ENCODE data around the gene FOXO3. TPM values are rescaled to one million over a fixed set of nuclear protein-coding genes. Genes with fewer than 3 reads are reported as not detected.
A peak's percentile ranks its signal among the peaks of the same experiment; 100 is the strongest.

FOXO3 gene
- total RNA-seq, 4 donors from 2014 or later: 34.3 to 61.1 (median 49.7) TPM

- Histone ChIP-seq H3K4me1 (no peaks in the 10 kb centered on the region), H3K4me3 (peak overlapping the region in 1 of 4 donors; percentile 22), H3K27me3 (no peaks in the 10 kb centered on the region), H3K9me3 (no peaks in the 10 kb centered on the region), H3K36me3 (no peaks in the 10 kb centered on the region), H3K27ac (no peak overlapping the region)
- peak; percentile 60 to 90 (median 73) for DNase-seq
- no peak for TF ChIP-seq POLR2A (IDR thresholded peaks at IDR 0.05)
- TF ChIP-seq, protein P1, sequence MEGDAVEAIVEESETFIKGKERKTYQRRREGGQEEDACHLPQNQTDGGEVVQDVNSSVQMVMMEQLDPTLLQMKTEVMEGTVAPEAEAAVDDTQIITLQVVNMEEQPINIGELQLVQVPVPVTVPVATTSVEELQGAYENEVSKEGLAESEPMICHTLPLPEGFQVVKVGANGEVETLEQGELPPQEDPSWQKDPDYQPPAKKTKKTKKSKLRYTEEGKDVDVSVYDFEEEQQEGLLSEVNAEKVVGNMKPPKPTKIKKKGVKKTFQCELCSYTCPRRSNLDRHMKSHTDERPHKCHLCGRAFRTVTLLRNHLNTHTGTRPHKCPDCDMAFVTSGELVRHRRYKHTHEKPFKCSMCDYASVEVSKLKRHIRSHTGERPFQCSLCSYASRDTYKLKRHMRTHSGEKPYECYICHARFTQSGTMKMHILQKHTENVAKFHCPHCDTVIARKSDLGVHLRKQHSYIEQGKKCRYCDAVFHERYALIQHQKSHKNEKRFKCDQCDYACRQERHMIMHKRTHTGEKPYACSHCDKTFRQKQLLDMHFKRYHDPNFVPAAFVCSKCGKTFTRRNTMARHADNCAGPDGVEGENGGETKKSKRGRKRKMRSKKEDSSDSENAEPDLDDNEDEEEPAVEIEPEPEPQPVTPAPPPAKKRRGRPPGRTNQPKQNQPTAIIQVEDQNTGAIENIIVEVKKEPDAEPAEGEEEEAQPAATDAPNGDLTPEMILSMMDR (IDR thresholded peaks at IDR 0.05): peak; percentile 58 to 97 (median 94)
These were observed 18.6 kb upstream of the FOXO3 start for GRCh38 chr6:108541843-108542759.

DNA sequence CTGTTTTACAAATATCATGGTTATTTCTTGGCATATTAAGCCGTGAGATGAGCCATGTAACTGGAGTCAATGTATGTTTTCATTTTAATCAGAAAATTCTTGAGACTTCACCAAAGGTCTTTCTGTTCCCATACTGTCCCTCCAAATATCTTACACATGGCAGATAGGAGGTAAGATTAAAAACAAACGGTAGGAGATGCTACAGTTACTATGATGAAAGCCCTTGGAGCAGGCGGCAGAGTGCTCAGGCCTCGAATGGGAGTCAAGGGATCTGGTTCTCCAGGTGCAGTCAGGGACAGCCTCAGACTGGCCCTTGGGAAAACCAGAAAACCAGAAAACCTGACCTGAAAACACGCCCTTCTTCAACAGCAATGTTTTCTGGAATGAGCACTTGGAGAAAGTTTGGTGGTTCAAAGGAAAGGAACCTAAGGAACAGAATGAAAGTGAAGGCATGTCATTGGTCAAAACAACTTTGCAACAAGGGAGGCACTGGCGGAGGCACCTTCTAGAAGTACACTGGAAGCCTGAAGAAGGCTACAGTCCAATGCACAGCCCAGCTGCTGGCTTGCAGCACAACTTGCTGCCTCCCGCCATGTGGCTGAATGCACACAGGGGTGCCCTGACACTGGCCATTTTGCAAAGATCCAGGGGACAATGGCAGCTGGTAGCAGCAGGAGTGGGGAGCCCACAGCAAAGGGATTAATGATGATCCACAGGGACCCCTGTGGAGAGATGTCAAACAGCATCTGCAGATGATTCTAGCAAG is 17.4 kb upstream of the FOXO3 start:
- H3K27me3 ChIP-seq: no peaks in the 10 kb centered on the region
- H3K27ac ChIP-seq: no peak overlapping the region
- no peaks in the 10 kb centered on the region for H3K36me3 ChIP-seq
- TF ChIP-seq, protein P1 (IDR thresholded peaks at IDR 0.05): no peak
- no peak for TF ChIP-seq POLR2A (IDR thresholded peaks at IDR 0.05)
- no peak overlapping the region for H3K4me3 ChIP-seq
- no peak for DNase-seq
- no peaks in the 10 kb centered on the region for H3K9me3 ChIP-seq
- H3K4me1 ChIP-seq: no peaks in the 10 kb centered on the region

DNA sequence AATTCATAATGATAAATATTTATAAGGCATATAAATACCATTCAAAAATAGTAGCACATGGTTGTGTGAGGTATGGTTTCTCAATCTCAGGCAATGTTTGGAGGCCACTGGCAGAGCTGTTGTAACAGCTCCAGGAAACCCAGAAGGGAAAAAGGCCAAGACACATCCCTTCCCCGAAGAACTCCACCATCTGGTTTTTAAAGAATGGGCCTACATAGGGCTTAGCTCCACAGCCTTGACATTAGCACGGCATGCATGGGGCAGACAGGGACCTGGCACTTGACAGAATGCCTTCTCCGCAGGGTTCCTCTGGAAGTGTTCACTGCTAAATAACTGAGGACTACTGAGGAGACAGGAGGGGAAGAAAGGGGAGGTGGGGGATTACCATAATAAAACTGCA is 16.1 kb upstream of the FOXO3 start:
- no peak for DNase-seq
- H3K4me1 ChIP-seq: no peaks in the 10 kb centered on the region
- H3K27me3 ChIP-seq: no peaks in the 10 kb centered on the region
- no peaks in the 10 kb centered on the region for H3K9me3 ChIP-seq
- peak overlapping the region in 1 of 4 donors; percentile 13 for H3K27ac ChIP-seq
- H3K36me3 ChIP-seq: no peaks in the 10 kb centered on the region
- TF ChIP-seq POLR2A (IDR thresholded peaks at IDR 0.05): no peak
- TF ChIP-seq, protein P1 (IDR thresholded peaks at IDR 0.05): no peak
- H3K4me3 ChIP-seq: no peak overlapping the region

DNA sequence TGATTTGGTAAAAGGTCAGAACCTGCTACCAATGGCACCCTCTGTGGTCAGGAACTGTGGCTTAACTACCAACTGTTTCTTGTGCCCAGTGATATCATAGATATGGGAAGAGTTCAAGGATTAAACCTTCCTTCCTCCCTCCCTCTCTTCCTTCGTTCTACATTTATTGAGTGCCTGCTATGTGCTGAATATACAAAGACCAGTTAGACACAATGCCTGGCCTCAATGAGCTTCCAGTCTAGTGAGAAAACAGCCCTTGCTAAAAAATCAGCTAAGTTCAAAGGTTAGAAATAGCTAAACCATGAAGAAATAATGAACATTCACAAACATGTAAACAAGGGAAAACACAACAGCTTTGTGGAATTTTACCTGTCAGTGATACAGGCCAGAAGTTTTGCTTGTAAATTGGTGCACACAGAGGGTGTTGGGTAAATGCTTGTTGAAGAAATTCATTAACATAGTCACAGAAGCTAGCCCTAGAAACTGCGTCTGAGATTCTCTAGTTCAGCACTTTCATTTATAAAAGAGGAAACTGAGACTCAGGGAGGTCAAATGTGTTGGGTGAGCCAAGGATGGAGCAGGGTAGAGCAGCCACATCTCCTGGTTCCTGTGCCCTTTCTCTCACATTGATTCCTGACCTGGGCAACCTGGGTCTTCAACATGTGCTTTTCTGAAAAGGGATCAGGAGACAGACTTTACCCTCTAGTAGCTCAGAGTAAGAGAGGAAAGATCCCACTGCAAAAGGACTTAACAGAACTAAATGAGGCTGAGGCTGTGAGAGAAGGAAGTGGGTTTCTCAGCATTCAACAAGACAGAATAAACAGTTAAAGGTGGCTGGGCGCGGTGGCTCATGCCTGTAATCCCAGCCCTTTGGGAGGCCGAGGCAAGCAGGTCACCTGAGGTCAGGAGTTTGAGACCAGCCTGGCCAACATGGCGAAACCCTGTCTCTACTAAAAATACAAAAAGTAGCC is 14.4 kb upstream of the FOXO3 start:
- TF ChIP-seq, protein P1 (IDR thresholded peaks at IDR 0.05): no peak
- no peak for TF ChIP-seq POLR2A (IDR thresholded peaks at IDR 0.05)
- Histone ChIP-seq H3K27me3 (no peaks in the 10 kb centered on the region), H3K4me1 (no peaks in the 10 kb centered on the region), H3K27ac (no peak overlapping the region), H3K36me3 (no peaks in the 10 kb centered on the region), H3K9me3 (no peaks in the 10 kb centered on the region), H3K4me3 (no peak overlapping the region)
- no peak for DNase-seq

DNA sequence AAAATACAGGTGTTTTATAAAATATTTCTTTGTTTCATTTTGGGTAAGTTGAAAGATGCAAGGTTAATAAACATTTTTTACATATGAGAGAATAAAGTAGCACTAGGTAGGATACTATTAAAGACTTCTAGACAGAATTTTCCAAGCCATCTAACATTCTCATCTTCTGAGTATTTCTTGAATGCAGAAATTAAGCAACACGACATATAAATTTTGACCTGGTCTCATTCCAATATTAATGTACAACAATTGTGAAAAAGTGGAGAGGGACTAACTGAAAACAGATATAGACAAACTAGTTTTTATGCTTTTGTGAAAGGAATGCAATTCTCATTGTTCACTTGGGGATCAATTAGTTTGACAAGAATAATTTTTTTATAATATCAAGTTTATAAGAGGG is 11.5 kb upstream of the FOXO3 start:
- Histone ChIP-seq H3K27me3 (no peaks in the 10 kb centered on the region), H3K36me3 (no peaks in the 10 kb centered on the region), H3K4me3 (no peak overlapping the region), H3K4me1 (no peaks in the 10 kb centered on the region), H3K9me3 (no peaks in the 10 kb centered on the region), H3K27ac (no peak overlapping the region)
- TF ChIP-seq, protein P1 (IDR thresholded peaks at IDR 0.05): no peak
- no peak for TF ChIP-seq POLR2A (IDR thresholded peaks at IDR 0.05)
- no peak for DNase-seq
